HG03558 (cell line): Measurements from ENCODE around the gene TRIM67.
"Not testable (repeated sequence)": the region's sequence is repeated elsewhere in the genome, so short reads cannot be mapped to it uniquely, and the experiment has no call there.

ENCODE experiments used
- ATAC-seq: cut with Tn5 transposase; IDR thresholded peaks from one replicate; pipeline ENCODE4 v1.9.1; 2021; ENCODE audit warnings: moderate number of reproducible peaks; ENCODE audit not compliant: unreplicated experiment; ENCODE audit errors: extremely low read depth

TRIM67 gene

DNA sequence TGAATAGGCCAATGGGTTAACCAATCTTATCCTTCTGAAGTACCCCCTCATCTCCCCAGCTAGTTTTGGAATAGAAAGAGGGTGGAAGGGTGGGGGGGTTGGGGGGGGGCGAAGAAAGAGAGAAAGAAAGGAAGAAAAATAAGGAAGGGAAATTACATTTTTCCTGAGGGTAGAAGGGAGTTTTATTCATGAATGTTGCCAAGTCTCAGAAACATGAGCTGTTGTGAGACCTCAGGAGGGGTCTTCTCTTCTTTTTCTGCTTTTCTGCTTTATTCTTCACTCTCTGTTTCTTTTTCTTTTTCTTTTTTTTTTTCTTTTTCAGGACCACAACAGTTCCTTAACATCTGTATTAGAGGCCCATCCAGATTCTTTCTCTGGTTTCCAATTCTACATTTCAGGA is 6.0 kb upstream of the TRIM67 start:
- ATAC-seq = no peak

DNA sequence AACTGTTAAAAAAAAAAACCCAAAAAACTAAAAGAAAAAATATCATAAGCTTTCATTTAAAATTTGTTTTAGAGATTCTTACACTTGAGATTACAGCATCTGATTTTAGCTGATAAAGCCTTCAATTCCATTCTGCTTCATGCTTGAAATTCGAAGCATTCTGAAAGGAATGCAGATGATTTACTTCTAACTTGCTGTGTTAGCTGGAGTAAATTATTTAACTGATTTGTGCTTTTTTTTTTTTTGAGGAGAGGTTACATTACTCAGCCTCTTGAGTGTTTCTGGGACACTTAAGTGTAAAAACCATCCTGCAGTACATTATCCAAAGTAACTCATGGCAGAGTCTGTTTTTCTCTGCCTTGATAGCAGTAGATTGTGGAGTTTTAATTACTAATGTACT is 4.5 kb upstream of the TRIM67 start:
- ATAC-seq = no peak

DNA sequence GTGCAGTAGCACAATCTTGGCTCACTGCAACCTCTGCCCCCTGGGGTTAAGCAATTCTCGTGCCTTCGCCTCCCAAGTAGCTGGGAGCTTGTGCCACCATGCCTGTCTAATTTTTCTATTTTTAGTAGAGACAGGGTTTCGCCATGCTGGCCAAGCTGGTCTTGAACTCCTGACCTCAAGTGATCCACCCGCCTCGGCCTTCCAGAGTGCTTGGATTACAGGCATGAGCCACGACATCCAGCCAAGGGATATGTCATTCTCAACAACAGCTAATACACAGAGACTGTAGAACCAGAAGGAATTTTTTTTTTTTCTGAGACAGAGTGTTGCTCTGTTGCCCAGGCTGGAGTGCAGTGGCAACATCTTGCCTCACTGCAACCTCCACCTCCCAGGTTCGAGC is 3.7 kb upstream of the TRIM67 start:
- ATAC-seq = not testable (repeated sequence)

DNA sequence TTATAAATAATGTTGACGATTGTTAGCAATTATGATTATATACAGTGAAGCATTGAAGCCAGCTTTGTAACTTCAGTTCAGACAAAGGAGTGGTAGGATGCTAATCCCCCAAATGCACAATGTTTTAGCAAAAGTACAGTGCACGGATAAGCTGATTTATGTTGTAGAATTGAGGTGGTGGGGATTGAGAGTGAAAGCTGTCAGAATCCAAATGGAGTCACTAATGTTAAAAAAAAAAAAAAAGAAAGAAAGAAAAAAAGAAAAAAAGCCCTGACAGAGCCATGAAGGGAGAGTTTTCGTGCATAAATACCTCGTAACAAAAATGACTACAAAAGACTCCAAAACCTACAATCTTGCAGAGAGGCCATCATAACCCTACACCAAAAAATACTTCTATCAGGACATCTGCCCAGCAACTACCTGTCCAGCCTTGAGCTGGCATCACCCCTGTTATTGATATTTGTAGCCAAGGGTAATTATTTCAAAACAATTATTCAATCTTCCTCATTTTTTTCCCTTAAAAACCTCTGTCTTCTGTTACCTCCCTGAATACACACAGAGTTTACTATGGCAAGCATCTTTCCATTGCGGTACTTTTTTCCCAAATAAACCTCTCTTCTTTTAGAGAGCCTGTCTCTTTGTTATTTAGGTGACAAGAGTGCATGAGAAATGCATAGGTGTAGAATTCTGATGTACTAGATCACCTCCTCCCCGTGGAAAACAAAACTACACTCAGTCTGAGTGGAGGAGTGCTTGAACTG is 2.5 kb upstream of the TRIM67 start:
- no peak for ATAC-seq

DNA sequence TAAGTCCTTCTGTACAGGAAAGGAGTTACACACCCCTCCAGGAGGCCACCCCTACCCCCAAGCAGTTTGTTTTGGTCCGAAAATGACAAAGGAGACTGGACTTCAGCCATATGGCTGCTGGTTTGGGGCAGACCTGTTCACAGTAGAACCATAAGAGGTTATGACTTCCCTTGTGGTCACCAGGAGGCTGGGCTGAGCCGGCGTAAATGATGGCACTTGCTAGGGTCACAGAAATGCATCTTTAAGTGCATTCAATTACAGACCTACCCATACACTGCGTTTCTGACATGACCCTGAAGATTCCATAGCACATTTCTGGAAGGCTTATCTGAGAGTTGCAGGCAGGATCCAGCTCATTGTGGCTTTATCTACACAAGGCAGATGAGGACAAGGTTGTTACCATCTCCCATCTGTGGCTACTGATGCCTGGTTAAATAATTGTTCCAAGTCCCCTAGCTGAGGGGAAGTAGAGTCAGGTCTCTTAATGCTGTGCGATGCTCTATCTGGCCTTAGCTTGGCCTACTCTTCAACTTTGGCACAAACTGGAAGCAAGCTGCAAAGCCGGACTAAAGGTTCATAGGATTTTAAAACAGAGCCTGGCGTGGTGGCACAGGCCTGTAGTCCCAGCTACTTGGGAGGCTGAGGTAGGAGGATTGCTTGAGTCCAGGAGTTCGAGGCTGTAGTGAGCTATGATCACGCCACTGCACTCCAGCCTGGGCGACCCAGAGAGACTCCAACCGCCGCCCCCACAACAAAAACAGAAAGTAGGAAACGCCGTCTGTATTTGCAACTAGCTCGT is 1.7 kb upstream of the TRIM67 start:
- no peak for ATAC-seq

DNA sequence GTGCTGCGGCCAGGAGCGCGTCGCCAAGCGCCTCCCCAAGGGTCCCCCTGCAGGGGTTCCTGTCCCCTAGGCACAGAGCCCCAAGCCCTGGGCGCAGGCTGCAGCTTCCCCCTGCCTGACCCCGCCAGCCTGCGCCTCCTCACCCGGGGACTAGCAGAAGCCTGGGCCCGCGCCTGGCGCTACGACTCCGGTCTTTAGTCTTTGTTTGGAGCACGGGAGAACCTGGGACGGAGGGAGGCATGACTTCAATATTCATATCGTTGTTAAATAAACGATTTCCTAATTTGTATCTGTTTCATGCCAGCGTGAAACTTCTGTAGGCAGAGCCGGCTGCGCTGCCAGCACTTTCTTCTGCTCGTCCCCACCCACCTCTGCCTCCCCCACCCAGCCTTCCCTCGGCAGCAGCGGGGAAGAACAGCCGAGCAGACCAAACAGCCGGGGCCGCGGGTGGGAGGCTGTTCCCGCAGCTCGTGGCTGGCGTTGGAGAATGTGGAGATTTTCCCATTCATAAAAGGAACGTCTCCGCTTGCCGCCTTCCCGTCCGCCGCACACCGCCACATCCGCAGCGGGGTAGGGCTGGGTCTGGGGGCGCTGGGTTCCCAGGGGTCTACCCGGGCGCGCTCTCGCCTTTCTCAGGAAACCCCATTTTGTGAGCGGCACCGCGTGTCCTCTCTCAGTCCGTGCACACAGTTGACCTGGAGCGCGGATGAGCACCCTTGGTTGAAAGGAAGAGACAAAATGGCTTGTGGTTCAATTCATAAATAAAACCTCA is 777 bp upstream of the TRIM67 start:
- ATAC-seq = no peak

DNA sequence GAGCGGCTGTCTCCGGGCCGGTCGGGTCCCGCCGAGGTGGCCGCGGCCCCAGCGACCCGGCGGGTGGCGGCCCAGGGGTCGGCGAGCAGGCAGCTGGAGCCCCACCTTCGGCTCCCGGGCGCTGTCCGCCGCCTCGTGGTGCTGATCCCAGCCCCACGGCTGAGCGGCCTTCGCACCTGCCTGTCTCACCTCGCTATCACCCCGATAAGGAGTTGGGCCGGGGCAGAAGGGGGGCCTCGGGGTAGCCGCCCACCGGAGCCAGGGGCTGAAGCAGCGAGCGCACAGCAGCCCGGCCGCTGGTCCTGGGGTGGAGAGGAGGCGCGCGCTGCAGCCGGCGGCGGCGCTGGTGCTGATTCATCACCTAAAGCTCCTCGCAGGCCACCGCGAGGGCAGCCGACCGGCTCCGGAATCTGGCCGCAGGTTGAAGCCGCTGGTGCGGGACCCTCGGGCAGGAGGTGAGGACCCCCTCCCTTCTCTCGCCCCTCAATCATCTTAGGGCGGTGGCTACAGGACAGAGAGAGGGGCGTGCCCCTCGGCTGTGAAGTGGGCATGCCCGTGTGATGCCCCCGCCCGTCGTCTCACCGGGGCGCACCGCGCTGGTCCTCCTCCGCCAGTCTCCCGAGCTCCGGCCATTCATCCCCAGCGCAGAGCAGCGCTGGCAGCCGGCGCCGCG is 575 bp downstream of the TRIM67 start:
- no peak for ATAC-seq

DNA sequence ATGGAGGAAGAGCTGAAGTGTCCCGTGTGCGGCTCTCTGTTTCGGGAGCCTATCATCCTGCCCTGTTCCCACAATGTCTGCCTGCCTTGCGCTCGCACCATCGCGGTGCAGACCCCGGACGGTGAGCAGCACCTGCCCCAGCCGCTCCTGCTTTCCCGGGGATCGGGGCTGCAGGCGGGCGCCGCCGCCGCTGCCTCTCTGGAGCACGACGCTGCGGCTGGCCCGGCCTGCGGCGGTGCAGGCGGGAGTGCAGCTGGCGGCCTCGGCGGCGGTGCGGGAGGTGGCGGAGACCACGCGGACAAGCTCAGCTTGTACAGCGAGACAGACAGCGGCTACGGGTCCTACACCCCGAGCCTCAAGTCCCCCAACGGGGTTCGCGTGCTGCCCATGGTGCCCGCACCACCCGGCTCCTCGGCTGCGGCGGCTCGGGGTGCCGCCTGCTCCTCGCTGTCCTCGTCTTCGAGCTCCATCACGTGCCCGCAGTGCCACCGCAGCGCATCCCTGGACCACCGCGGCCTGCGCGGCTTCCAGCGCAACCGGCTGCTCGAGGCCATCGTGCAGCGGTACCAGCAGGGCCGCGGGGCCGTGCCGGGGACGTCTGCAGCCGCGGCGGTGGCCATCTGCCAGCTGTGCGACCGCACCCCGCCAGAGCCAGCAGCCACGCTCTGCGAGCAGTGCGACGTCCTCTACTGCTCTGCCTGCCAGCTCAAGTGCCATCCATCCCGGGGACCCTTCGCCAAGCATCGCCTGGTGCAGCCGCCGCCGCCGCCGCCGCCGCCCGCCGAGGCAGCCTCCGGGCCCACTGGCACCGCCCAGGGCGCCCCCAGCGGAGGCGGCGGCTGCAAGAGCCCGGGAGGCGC is 1.3 kb downstream of the TRIM67 start:
- no peak for ATAC-seq

DNA sequence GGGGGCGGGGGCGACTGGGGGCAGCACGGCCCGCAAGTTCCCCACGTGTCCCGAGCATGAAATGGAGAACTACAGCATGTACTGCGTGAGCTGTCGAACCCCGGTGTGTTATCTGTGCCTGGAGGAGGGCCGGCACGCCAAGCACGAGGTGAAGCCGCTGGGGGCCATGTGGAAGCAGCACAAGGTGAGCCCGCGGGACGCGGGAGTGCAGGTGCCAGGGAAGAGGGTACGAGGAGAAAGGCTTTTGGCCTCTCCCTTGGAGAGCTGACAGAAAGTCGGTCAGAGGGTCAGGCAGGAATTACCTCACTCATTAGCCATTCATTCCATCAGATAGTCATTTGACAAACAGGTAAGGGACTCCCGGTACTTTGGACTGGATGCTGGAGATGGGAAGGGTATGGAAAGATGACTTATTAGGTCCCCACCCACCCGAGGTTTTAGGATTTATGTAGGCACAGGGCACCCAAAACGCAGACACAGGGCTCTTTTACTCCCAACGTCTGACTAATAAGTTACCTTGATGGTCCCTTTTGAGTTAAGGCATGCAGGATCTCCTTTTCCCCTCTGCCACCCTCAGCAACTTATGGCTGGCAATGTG is 2.1 kb downstream of the TRIM67 start:
- ATAC-seq = no peak

DNA sequence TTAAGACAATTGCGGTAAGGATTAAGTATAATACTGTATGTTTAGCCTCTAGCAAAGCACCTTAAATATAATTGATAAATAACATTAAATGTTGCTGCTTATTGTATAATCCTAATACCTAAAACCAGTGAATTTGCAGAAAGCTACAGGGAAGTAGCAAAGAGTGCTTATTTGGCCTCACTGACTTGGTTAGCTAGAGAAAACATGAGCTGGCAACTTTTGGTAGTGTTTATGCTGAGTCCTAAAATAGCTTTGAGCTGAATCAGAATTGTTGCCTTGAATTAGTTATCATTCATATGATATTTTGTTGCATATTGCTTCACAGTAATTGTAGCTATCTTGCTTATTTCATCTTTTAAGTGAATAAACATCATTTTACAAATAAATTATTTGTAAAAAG is 3.5 kb downstream of the TRIM67 start:
- ATAC-seq = no peak

DNA sequence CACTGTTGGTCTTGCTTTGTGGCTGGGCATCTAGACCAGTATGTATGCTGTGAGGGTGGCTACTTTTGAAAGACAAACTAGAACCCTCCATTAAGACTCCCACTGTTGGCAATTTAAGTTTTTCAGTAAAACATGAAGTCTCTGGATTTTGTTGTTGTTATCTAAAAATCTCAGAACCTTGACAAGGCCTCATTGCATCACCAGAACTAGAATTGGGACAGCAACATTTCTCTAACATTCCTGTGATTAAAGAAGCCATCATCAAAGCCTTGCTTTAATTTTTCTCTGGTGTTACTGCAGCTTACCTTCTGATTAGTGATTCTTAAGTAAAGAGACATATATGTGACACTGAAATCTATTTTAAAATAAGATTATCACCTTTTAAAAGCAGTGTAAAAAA is 4.5 kb downstream of the TRIM67 start:
- no peak for ATAC-seq

DNA sequence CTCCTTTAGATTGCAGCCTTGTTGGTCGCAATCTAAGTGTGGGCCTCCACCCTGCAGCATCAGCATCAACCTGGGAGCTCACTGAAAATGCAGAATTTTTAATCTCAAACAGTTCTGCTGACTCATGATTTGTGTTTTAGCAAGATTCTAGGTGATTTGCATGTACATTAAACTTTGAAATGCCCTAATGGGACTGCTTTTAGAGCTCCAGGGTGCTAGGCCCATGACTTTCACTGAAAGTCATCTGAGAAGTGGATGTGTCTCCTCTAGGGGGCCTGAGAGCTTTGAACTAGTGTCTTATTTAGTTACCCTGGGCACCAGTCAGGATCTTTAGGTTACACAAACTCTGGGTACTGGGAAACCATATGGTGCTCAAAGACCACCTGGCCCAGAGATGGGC is 9.0 kb downstream of the TRIM67 start:
- no peak for ATAC-seq

DNA sequence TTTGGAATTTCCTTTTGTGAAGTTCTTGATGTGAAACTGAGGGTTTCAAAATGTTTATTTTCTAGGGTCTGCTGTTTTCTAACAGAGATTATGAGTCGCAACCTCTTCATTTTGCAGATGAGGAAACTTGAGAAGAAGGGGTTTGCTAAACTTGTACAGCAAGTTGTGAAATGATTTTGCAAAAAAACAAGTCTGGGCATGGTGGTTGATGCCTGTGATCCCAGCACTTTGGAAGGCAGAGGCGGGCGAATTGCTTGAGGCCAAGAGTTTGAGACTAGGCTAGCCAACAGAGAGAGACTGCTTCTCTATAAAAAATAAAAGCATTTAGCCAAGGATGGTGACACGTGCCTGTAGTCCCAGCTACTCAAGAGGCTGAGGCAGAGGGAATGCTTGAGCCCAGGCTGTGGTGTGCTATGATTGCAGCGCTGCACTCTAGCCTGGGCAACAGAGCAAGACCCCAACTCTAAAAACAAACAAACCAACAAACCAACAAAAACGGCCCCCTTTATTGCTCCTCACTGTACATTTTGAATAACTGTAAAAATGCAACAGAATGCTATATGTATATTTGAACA is 9.9 kb downstream of the TRIM67 start:
- ATAC-seq = no peak

DNA sequence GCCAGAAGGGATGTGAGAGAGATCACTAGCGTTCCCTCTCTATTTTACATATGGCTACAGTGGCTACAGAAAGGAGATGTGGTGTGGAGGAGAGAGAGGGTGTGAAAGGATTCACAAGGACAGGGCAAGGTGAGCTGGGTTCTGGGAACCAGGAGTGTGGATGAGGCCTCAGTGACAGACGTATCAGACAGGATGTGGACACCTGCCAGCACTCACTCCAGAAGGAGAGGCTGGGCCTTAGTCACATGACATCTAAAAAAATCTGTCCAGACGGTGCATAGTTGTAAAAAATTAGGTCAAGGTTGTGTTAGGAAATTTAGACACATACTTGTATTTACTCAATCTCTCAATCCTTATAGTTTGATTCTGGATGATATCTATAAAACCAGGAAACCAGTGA is 10.6 kb downstream of the TRIM67 start:
- no peak for ATAC-seq

DNA sequence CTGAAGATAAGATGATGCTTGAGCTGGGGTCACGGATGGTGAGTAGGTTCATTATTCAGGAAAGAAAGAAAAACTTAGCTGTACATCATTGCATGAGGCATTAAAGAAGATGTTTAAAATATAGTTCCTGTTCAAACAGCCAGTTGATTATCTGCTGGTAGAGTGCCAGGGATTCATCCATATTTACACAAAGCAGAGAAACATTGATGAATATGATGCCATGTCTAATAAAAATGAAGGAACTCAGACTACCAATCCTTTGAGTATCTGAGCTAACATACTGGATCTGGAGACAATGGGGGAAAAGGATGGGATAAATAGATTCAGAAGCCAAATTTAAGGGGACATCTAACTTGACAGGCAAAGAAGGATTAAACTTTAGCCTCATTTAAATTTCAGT is 14.6 kb downstream of the TRIM67 start:
- no peak for ATAC-seq

DNA sequence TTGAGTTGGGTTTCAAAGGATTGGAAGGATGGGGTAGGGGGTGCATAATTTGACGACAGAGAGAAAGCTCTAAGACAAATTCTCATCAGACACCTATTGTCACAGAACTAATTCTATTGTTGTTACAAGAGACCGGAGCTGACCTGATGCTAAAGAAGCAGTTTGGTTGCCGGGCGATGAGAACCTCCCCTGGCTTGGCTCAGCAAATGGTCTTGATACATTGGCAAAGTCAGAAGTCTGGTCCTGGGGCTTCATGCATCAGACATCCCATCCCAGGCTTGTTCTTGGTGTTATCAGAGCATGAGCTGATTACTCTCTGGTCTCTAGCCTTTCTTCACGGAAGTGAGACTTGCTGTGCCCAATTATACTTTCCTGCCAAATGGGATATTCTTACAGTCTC is 15.4 kb downstream of the TRIM67 start:
- ATAC-seq = no peak

DNA sequence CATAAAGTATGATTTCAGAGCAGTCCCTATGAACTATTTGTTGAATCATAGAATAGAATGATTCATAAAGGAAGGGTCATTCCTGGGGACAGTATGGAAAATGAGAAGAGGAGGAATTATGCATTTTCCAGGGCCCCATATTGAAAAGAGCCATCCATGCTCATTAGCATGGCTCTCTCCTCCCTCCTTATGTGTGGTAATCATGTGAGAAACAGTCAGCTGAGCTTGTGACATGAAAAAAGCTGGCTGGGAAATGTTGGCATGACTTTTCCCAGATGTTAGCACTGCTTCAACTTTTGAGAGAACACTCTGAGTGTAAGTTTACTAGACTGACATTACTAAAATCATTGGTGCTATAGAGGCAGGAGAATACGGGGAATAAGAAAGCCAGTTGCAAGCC is 16.1 kb downstream of the TRIM67 start:
- no peak for ATAC-seq

DNA sequence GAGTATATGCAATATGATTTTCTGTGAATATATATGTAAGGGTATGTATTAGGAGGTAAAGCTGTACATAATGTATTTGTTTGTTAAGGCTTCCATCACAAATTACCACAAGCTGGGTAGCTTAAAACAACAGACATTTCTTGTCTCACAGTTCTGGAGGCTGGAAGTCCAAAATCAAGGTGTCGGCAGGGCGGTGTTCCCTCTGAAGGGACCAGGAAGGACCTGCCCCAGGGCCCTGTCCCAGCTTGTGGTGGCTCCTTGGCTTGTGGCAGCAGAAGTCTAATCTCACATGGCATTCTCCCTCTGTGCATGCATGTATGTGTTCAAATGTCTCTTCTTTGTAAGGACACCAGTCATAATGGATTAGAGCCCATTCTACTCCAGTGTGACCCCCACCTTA is 17.1 kb downstream of the TRIM67 start:
- ATAC-seq = no peak

DNA sequence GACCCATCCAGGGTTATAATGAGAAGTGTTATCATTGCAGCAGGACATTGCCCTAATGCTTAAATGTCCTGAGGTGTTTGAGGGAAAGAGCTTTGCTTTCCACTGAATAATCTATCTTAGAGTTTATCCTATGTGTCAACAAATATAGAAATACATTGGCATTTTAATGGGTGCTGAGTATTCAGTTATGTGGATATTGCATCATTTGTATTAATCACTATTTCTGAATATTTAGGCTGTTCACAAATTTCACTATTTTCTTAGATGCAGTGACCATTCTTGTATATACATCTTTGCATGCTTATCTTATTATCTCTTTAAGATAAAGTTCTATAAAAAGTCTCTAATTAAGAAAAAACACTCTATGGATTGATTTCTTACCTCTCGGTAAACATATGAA is 18.2 kb downstream of the TRIM67 start:
- no peak for ATAC-seq
